Mucosa of descending colon (tissue), 3 donors: ENCODE results near the gene LMCD1. TPM values are rescaled to one million over a fixed set of nuclear protein-coding genes. Genes with fewer than 3 reads are reported as not detected.

Experiments
- ATAC-seq: fragments of 200-7000 bp; cut with Tn5 transposase; one replicate; pipeline ENCODE4 v1.9.1; 2020; ENCODE audit warnings: mild to moderate bottlenecking, moderate library complexity
- DNase-seq, 3 donors: peaks; one replicate each; pipeline ENCODE4 v3.0.0-alpha.2; 2020
- H3K36me3 ChIP-seq: fragments of 200-600 bp; one replicate; pipeline ENCODE4 v1.8.0; 2021; ENCODE audit warnings: low read depth, mild to moderate bottlenecking
- H3K4me1 ChIP-seq: fragments of 200-600 bp; one replicate; pipeline ENCODE4 v1.8.0; 2021; ENCODE audit warnings: low read depth, mild to moderate bottlenecking
- H3K4me3 ChIP-seq: fragments of 200-600 bp; one replicate; pipeline ENCODE4 v1.8.0; 2021; ENCODE audit warnings: mild to moderate bottlenecking
- H3K9me3 ChIP-seq: fragments of 200-600 bp; one replicate; pipeline ENCODE4 v1.8.0; 2021; ENCODE audit warnings: mild to moderate bottlenecking
- CTCF ChIP-seq: fragments of 200-600 bp; IDR thresholded peaks from one replicate; pipeline ENCODE4 v1.8.0; 2022; ENCODE audit warnings: antibody characterized with exemption, mild to moderate bottlenecking
- intact Hi-C, 2 donors: fragments of 100-400 bp; cut with DNase I in 1 of 2; cut with micrococcal nuclease in 1 of 2; formaldehyde crosslinking; loops; one replicate each; pipeline versions ENCODE4 v1.11.0 to v1.11.1; 2022; cut with DNase I, micrococcal nuclease
- total RNA-seq, 3 donors: library from RNA; stranded (reverse); fragmentation: NEBNext Ultra II Directional in 2 of 3; extraction: Animal tissue kit (Norgen Biotek cat#: 25700) in 2 of 3; gene quantifications; one replicate each; pipeline versions ENCODE4 v1.2.1 to v1.2.4, GENCODE V29; 2021 to 2023
- donor health status: DM: no; HTN: no; CAD: no; lungs with moderate emphysema.
- donor health status: DM: no; HTN: no; CAD: no.
- donor health status: DM: no; HTN: yes; CAD: no.

LMCD1 gene
- total RNA-seq, 3 donors from 2014 or later, result 5.1 to 9.7 (median 7.2) TPM

GRCh38 chr3:8596321-8597218 lies 94.9 kb downstream of the LMCD1 start:
- no peak for ATAC-seq
- H3K36me3 ChIP-seq, result no peaks in the 10 kb centered on the region
- intact Hi-C loops, result no loop called here

GRCh38 chr3:8597219-8597853 lies 95.7 kb downstream of the LMCD1 start:
- Histone ChIP-seq H3K4me1 (no peaks in the 10 kb centered on the region), H3K9me3 (no peaks in the 10 kb centered on the region), H3K36me3 (no peaks in the 10 kb centered on the region), H3K4me3 (no peak overlapping the region)
- ATAC-seq (no peak), DNase-seq (no peak)
- intact Hi-C loops, result no loop called here
- no peak for TF ChIP-seq CTCF

More at GRCh38 chr3:8596321-8597218, 94.9 kb downstream of the LMCD1 start:
- no peaks in the 10 kb centered on the region for H3K4me1 ChIP-seq
- H3K9me3 ChIP-seq, result no peaks in the 10 kb centered on the region
- TF ChIP-seq CTCF, result no peak
- no peak overlapping the region for H3K4me3 ChIP-seq
- DNase-seq, result no peak

GRCh38 chr3:8599146-8599545 lies 97.5 kb downstream of the LMCD1 start:
- H3K9me3 ChIP-seq, result no peaks in the 10 kb centered on the region
- ATAC-seq (no peak), DNase-seq (no peak)
- no peak for TF ChIP-seq CTCF
- intact Hi-C loops, result no loop called here
- no peak overlapping the region for H3K4me3 ChIP-seq
- H3K4me1 ChIP-seq, result no peaks in the 10 kb centered on the region
- no peaks in the 10 kb centered on the region for H3K36me3 ChIP-seq

- no peak for DNase-seq
- peak overlapping the region; percentile 3 for H3K4me3 ChIP-seq
- H3K9me3 ChIP-seq, result no peaks in the 10 kb centered on the region
- H3K36me3 ChIP-seq, result no peaks in the 10 kb centered on the region
- ATAC-seq, result no peak
- intact Hi-C loops, result no loop called here
- no peak for TF ChIP-seq CTCF
- H3K4me1 ChIP-seq, result no peaks in the 10 kb centered on the region
Measured at GRCh38 chr3:8600457-8600856, 98.8 kb downstream of the LMCD1 start.

GRCh38 chr3:8603115-8603710 lies 101.6 kb downstream of the LMCD1 start:
- ATAC-seq (no peak), DNase-seq (no peak)
- intact Hi-C loops, result no loop called here
- Histone ChIP-seq H3K36me3 (no peaks in the 10 kb centered on the region), H3K4me3 (no peak overlapping the region), H3K4me1 (no peaks in the 10 kb centered on the region), H3K9me3 (no peaks in the 10 kb centered on the region)
- TF ChIP-seq CTCF, result no peak
